ENCODE data around the gene EEFSEC. TPM values are rescaled to one million over a fixed set of nuclear protein-coding genes. Genes with fewer than 3 reads are reported as not detected.

EEFSEC gene
- total and polyA plus RNA-seq, 2 experiments from 2014 or later: 10.1 to 16.2 TPM

GRCh38 chr3:128439226-128439625 is 285.9 kb downstream of the EEFSEC start:
- Histone ChIP-seq H3F3A (replicated peaks; ENCODE audit: low read depth) (no peaks in the 10 kb centered on the region), H4K20me1 (replicated peaks; ENCODE audit: insufficient read depth) (no peaks in the 10 kb centered on the region), H3K4me3 (no peak overlapping the region), H3K27me3 (ENCODE audit: insufficient read depth) (peaks cover 6% of the 10 kb centered on the region), H3K4me1 (ENCODE audit: insufficient read depth) (peaks cover 12% of the 10 kb centered on the region; the same call in 1 of the 2 replicates), H3K79me2 (replicated peaks; ENCODE audit: insufficient read depth) (no peaks in the 10 kb centered on the region), H2AFZ (no peak overlapping the region), H3K36me3 (ENCODE audit: insufficient read depth) (no peaks in the 10 kb centered on the region), H3K4me2 (no peak overlapping the region), H3K27ac (ENCODE audit: low read depth) (no peak overlapping the region), H3K9me2 (ENCODE audit: insufficient read depth) (no peaks in the 10 kb centered on the region)
- Mint-ChIP-seq H3K4me3 (no peak overlapping the region), H3K27me3 (ENCODE audit: insufficient read depth, low read depth, poor library complexity) (peaks cover 25% of the 10 kb centered on the region), H3K36me3 (ENCODE audit: low read depth) (no peaks in the 10 kb centered on the region), H3K4me1 (peaks cover 18% of the 10 kb centered on the region), H3K9me3 (no peaks in the 10 kb centered on the region), H3K27ac (no peak overlapping the region)
- TF ChIP-seq CREB1 (CRISPR knock-in tag; IDR thresholded peaks at IDR 0.05; ENCODE audit: low read depth): no peak
- no peak for TF ChIP-seq CTCF (conservative IDR thresholded peaks at IDR 0.05; ENCODE audit: low read depth in 2 of 2)
- no peak for TF ChIP-seq ZNF462 (CRISPR knock-in tag; IDR thresholded peaks at IDR 0.05)
- DNase-seq (ENCODE audit: low spot score) (no peak), ATAC-seq (no peak)

- Histone ChIP-seq H3K4me3 (no peak overlapping the region), H4K20me1 (replicated peaks; ENCODE audit: insufficient read depth) (no peaks in the 10 kb centered on the region), H3K27ac (ENCODE audit: low read depth) (no peak overlapping the region), H3F3A (replicated peaks; ENCODE audit: low read depth) (no peaks in the 10 kb centered on the region), H3K27me3 (ENCODE audit: insufficient read depth) (no peaks in the 10 kb centered on the region), H3K36me3 (ENCODE audit: insufficient read depth) (no peaks in the 10 kb centered on the region), H2AFZ (no peak overlapping the region), H3K9me2 (ENCODE audit: insufficient read depth) (0 out of 2 replicates have a peak, but pooled peaks cover 5% of the 10 kb centered on the region), H3K79me2 (replicated peaks; ENCODE audit: insufficient read depth) (no peaks in the 10 kb centered on the region), H3K4me2 (no peak overlapping the region), H3K4me1 (ENCODE audit: insufficient read depth) (no peaks in the 10 kb centered on the region)
- Mint-ChIP-seq H3K9me3 (peaks cover 4% of the 10 kb centered on the region; the same call in 2 of the 3 replicates), H3K36me3 (ENCODE audit: low read depth) (no peaks in the 10 kb centered on the region), H3K4me1 (peaks cover 7% of the 10 kb centered on the region), H3K27me3 (ENCODE audit: insufficient read depth, low read depth, poor library complexity) (peaks cover 22% of the 10 kb centered on the region), H3K4me3 (no peak overlapping the region), H3K27ac (no peak overlapping the region)
- no peak for ATAC-seq
- no peak for DNase-seq (ENCODE audit: low spot score)
- TF ChIP-seq REST (IDR thresholded peaks at IDR 0.05; ENCODE audit: unreplicated experiment) (no peak), ZNF331 (CRISPR knock-in tag; IDR thresholded peaks at IDR 0.05; ENCODE audit: low read depth) (no peak), CTCF (conservative IDR thresholded peaks at IDR 0.05; ENCODE audit: low read depth in 2 of 2) (no peak), ETS1 (IDR thresholded peaks at IDR 0.05) (no peak)
Observed at GRCh38 chr3:128442070-128442469, 288.8 kb downstream of the EEFSEC start.
